K562 (cell line): Measurements from ENCODE around the gene PNLIPRP2. TPM values are rescaled to one million over a fixed set of nuclear protein-coding genes. Genes with fewer than 3 reads are reported as not detected.

Experiments used
- ATAC-seq: fragments of 200-7000 bp; cut with Tn5 transposase; 3 replicates; pipeline ENCODE4 v1.9.1; 2020; ENCODE audit warnings: moderate library complexity
- BruUV-seq: library from RNA; stranded (reverse); fragments of 400-500 nt; replicated peaks from 2 replicates; lab custom pipeline; 2021; lab: Mats Ljungman, UMichigan
- CTCF ChIA-PET: fragments of 300-600 bp; formaldehyde crosslinking; extraction: SDS; loops from one replicate; lab custom pipeline; 2021; ENCODE audit warnings: low intra/inter-chr PET ratio; lab: Yijun Ruan, JAX
- POLR2A ChIA-PET: fragments of 300-600, 350-650 bp; sonication (Branson Sonifier 250); formaldehyde crosslinking; extraction: SDS; loops from one replicate; lab custom pipeline; 2021; ENCODE audit warnings: antibody characterized with exemption, inconsistent platforms; lab: Yijun Ruan, JAX
- DNase-seq, 4 experiments: peaks; one replicate each; pipeline versions ENCODE4 v3.0.0 to v3.0.0-alpha.2; 2011 to 2018; ENCODE audit warnings: low spot score in 3 of 4, mixed read lengths in 3 of 4; ENCODE audit errors: extremely low read depth in 1 of 4
- FAIRE-seq: peaks from 2 replicates; lab custom pipeline; 2011; peaks lifted over from hg19 to GRCh38; lab: Jason Lieb, UNC
- H2AFZ ChIP-seq: 2 replicates; pipeline ENCODE4 v1.6.0; 2011; ENCODE audit warnings: low read depth, low read length, control low read depth, inconsistent platforms
- H3K27ac ChIP-seq: fragments of 200-600 bp; 3 replicates; pipeline ENCODE4 v1.8.0; 2011; ENCODE audit warnings: low read depth, mild to moderate bottlenecking, control low read depth, inconsistent platforms, low read length, moderate library complexity, mixed read lengths; ENCODE audit errors: extremely low read depth
- H3K27me3 ChIP-seq, 2 experiments: fragments of 300-600 bp in 1 of 2; 2 replicates in 1 of 2; 3 replicates in 1 of 2; pipeline versions ENCODE4 v1.6.0 to v1.8.0; 2011; ENCODE audit warnings: inconsistent platforms in 2 of 2, low read length in 2 of 2, mild to moderate bottlenecking in 1 of 2, mixed read lengths in 1 of 2, moderate library complexity in 1 of 2; ENCODE audit not compliant: control insufficient read depth in 2 of 2, insufficient read depth in 2 of 2
- H3K36me3 ChIP-seq: fragments of 300-600 bp; 3 replicates; pipeline ENCODE4 v1.8.0; 2011; ENCODE audit warnings: mild to moderate bottlenecking, low read length, inconsistent platforms; ENCODE audit not compliant: control insufficient read depth, insufficient read depth
- H3K4me1 ChIP-seq, 2 experiments: fragments of 200-600 bp in 1 of 2; replicated peaks in 1 of 2; 2 replicates in 1 of 2; 3 replicates in 1 of 2; pipeline versions ENCODE4 v1.5.1 to v1.8.0; 2011; ENCODE audit warnings: inconsistent platforms in 2 of 2, low read length in 2 of 2, mild to moderate bottlenecking in 1 of 2, mixed read lengths in 1 of 2, moderate library complexity in 1 of 2; ENCODE audit not compliant: control insufficient read depth in 2 of 2, insufficient read depth in 2 of 2
- H3K4me2 ChIP-seq: 2 replicates; pipeline ENCODE4 v1.6.1; 2011; ENCODE audit warnings: low read length, control low read depth, inconsistent platforms, mixed read lengths; ENCODE audit not compliant: insufficient read depth
- H3K4me3 ChIP-seq: fragments of 200-600 bp; sonication (generic), shearing (Covaris generic); 2 replicates; pipeline ENCODE4 v1.5.1; 2016; ENCODE audit warnings: control low read depth, inconsistent platforms
- H3K79me2 ChIP-seq: fragments of 200-600 bp; 3 replicates; pipeline ENCODE4 v1.8.0; 2011; ENCODE audit warnings: low read length, inconsistent platforms; ENCODE audit not compliant: control insufficient read depth, insufficient read depth
- H3K9ac ChIP-seq, 2 experiments: 2 replicates each; pipeline versions ENCODE4 v1.6.0 to v1.6.1; 2011; ENCODE audit warnings: low read depth in 2 of 2, low read length in 2 of 2, control low read depth in 1 of 2, inconsistent platforms in 1 of 2, mild to moderate bottlenecking in 1 of 2, mixed read lengths in 1 of 2; ENCODE audit not compliant: insufficient read depth in 1 of 2
- H3K9me1 ChIP-seq: one replicate; pipeline ENCODE4 v1.6.0; 2011; ENCODE audit warnings: inconsistent platforms, mild to moderate bottlenecking, low read length, moderate library complexity; ENCODE audit not compliant: control insufficient read depth, insufficient read depth
- H3K9me3 ChIP-seq: replicated peaks from 2 replicates; pipeline ENCODE4 v1.5.1; 2011; ENCODE audit warnings: low read depth, low read length, inconsistent platforms; ENCODE audit not compliant: control insufficient read depth, insufficient read depth
- H4K20me1 ChIP-seq: replicated peaks from 2 replicates; pipeline ENCODE4 v1.6.1; 2011; ENCODE audit warnings: low read length, inconsistent platforms, mixed read lengths; ENCODE audit not compliant: control insufficient read depth, insufficient read depth
- ARNT ChIP-seq, 2 experiments: fragments of 450-650 bp; IDR thresholded peaks; 2 replicates each; pipeline ENCODE4 v1.6.1; 2016; ENCODE audit warnings: mild to moderate bottlenecking in 1 of 2
- CC2D1A ChIP-seq: fragments of 450-650 bp; IDR thresholded peaks from 2 replicates; pipeline ENCODE4 v1.6.1; 2017; ENCODE audit warnings: mild to moderate bottlenecking
- CTBP1 ChIP-seq: fragments of 450-650 bp; IDR thresholded peaks from 2 replicates; pipeline ENCODE4 v1.6.1; 2016; ENCODE audit warnings: borderline replicate concordance
- POLR3A ChIP-seq: IDR thresholded peaks from 2 replicates; pipeline ENCODE4 v1.6.1; 2011; ENCODE audit warnings: borderline replicate concordance, mild to moderate bottlenecking, moderate library complexity; ENCODE audit not compliant: insufficient read length, insufficient read depth; ENCODE audit errors: extremely low read depth
- RBM17 ChIP-seq: fragments of 200-400 bp; formaldehyde crosslinking; IDR thresholded peaks from 2 replicates; pipeline ENCODE4 v1.6.1; 2017; ENCODE audit warnings: low read depth, mild to moderate bottlenecking, low read length, borderline replicate concordance
- WHSC1 ChIP-seq: IDR thresholded peaks from one replicate; pipeline ENCODE4 v1.6.1; 2012; ENCODE audit warnings: low read length, control low read depth, inconsistent platforms
- ZNF780A ChIP-seq: fragments of 250-450 bp; sonication (Bioruptor Pico); IDR thresholded peaks from 2 replicates; pipeline ENCODE4 v1.5.0; 2021; ENCODE audit warnings: mild to moderate bottlenecking
- WGBS: fragments of 100-300 bp; shearing (Covaris generic); methylation state at CpG from one replicate; pipeline ENCODE4 v1.1.6; 2016; ENCODE audit warnings: low coverage, mixed read lengths; ENCODE audit not compliant: insufficient coverage; ENCODE audit errors: missing lambda C conversion rate; 5-methylcytosine and 5-hydroxymethylcytosine counted together
- in situ Hi-C: fragments of 300-500 bp; cut with MboI; formaldehyde crosslinking; loops from 4 replicates; pipeline ENCODE4 v1.15.0; 2018; ENCODE audit warnings: inconsistent platforms, mixed read lengths
- intact Hi-C: fragments of 100-400 bp; cut with micrococcal nuclease; formaldehyde crosslinking; loops from 2 replicates; pipeline ENCODE4 v1.14.2; 2022
- polyA plus RNA-seq, 8 experiments: library from polyadenylated mRNA; depleted of rRNA in 4 of 8; stranded (reverse) in 5 of 8; unstranded in 3 of 8; fragments of >200 nt; fragmentation: Nextera tagmentation in 2 of 8; fragmentation: Illumina TruSeq in 1 of 8; extraction: Ambion mirVana in 2 of 8; extraction: Trizol in 1 of 8; gene quantifications; 2 replicates each; pipeline versions ENCODE4 v1.2.1 to v1.2.3, GENCODE V29; 2011 to 2014; ENCODE audit warnings: inconsistent platforms in 1 of 8, missing spikeins in 1 of 8
- total RNA-seq, 7 experiments: library from RNA; depleted of rRNA in 6 of 7; stranded (reverse); fragments of >200 nt in 6 of 7; fragmentation: Illumina TruSeq in 2 of 7; extraction: Trizol in 2 of 7; gene quantifications; 2 replicates each; pipeline versions ENCODE4 v1.2.1 to v1.2.3, GENCODE V29; 2011 to 2021; ENCODE audit warnings: low replicate concordance in 1 of 7

The PNLIPRP2 gene
- total and polyA plus RNA-seq, 9 of the 15 experiments (the other 6 are each of a cell fraction or from before 2014, with no cell fraction given) = 0.38 TPM; not detected in 8

DNA sequence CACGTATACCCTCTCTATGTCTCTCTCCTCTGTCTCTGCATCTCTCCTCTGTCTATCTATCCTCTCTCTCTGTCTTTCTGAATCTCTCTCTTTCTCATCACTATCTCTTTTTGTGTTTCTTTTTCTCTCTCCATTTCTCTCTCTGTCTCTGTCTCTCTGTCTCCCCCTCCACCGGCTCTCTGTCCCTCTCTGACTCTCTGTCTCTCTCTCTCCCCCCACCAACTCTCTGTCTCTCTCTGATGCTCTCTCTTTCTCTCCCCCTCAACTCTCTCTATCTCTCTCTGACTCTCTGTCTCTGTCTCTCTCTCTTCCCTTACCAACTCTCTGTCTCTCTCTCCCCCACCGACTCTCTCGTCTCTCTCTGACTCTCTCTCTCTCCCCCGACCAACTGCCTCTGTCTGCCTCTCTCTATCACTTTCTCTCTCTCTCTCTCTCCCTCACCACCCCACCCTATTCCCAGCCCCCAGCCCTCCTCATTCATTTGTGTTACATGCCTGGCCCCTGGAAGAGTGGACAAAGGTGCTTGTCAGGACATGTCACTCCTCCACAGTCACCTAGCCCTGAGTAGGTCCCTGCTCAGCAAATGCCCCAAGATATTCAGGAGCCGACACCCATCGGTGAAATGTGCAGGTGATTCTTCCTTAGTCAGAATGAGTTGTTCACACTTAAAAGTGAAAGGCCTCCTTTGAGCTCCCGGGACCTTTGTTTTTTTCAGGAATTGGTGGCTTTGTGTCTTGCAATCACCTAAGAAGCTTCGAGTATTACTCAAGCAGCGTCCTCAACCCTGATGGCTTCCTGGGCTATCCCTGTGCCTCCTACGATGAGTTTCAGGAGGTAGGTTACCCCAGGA is 13.6 kb downstream of the PNLIPRP2 start:
- H3K36me3 ChIP-seq = no peaks in the 10 kb centered on the region
- ChIA-PET CTCF (no interaction called here), POLR2A (no interaction called here)
- no peaks in the 10 kb centered on the region; a peak in 1 of 5 replicates for H3K27me3 ChIP-seq
- H3K4me3 ChIP-seq = no peak overlapping the region
- H4K20me1 ChIP-seq = no peaks in the 10 kb centered on the region
- H3K9me3 ChIP-seq = no peaks in the 10 kb centered on the region
- intact Hi-C loops (no loop called here), in situ Hi-C loops (no loop called here)
- H3K4me1 ChIP-seq = no peaks in the 10 kb centered on the region
- H3K27ac ChIP-seq = no peak overlapping the region
- no peak overlapping the region for H3K4me2 ChIP-seq
- no peak overlapping the region for H3K9ac ChIP-seq
- DNase-seq (no peak), ATAC-seq (no peak), FAIRE-seq (no peak)
- no peak overlapping the region for H2AFZ ChIP-seq
- no peak for TF ChIP-seq POLR3A
- TF ChIP-seq WHSC1 = no peak
- no peak for TF ChIP-seq CC2D1A
- TF ChIP-seq CTBP1 = no peak
- TF ChIP-seq ZNF780A (CRISPR knock-in tag) = no peak
- no peak for TF ChIP-seq RBM17
- TF ChIP-seq ARNT (IDR thresholded peaks at IDR 0.05) = no peak
- 0% methylated on average over 7 of the region's 11 CpGs for WGBS
- H3K9me1 ChIP-seq = no peaks in the 10 kb centered on the region
- H3K79me2 ChIP-seq = no peaks in the 10 kb centered on the region
- BruUV-seq = no TSS peak
